Activated CD4-positive, alpha-beta memory T cell treated with anti-CD3 and anti-CD28 coated beads for 36 hours (primary cell): ENCODE results near the gene CCDC92B. TPM values are rescaled to one million over a fixed set of nuclear protein-coding genes. Genes with fewer than 3 reads are reported as not detected.

Experiments
- CTCF ChIA-PET: fragments of 350-600 bp; sonication (Branson Sonifier 250); formaldehyde crosslinking; loops from one replicate; lab custom pipeline; 2021; ENCODE audit warnings: antibody characterized with exemption, inconsistent platforms; lab: Charles Lee
- POLR2A ChIA-PET: fragments of 350-600 bp; sonication (Branson Sonifier 250); formaldehyde crosslinking; loops from one replicate; lab custom pipeline; 2021; ENCODE audit warnings: antibody characterized with exemption; lab: Charles Lee
- DNase-seq: peaks from one replicate; pipeline ENCODE4 v3.0.0-alpha.2; 2020
- H3K27ac Mint-ChIP-seq: one replicate; pipeline ENCODE4 v1.8.0; 2021; ENCODE audit warnings: mixed read lengths
- H3K27me3 Mint-ChIP-seq: one replicate; pipeline ENCODE4 v1.8.0; 2021; ENCODE audit warnings: mixed read lengths
- H3K36me3 Mint-ChIP-seq: one replicate; pipeline ENCODE4 v1.8.0; 2021; ENCODE audit warnings: mixed read lengths
- H3K4me1 Mint-ChIP-seq: one replicate; pipeline ENCODE4 v1.8.0; 2021; ENCODE audit warnings: low read depth, mixed read lengths
- H3K4me3 Mint-ChIP-seq: one replicate; pipeline ENCODE4 v1.8.0; 2021; ENCODE audit warnings: mild to moderate bottlenecking, mixed read lengths
- H3K9me3 Mint-ChIP-seq: one replicate; pipeline ENCODE4 v1.8.0; 2021; ENCODE audit warnings: mixed read lengths
- intact Hi-C: fragments of 100-400 bp; cut with micrococcal nuclease; formaldehyde crosslinking; loops from one replicate; pipeline ENCODE4 v1.15.1; 2023
- total RNA-seq, 2 experiments: library from RNA; stranded (reverse); gene quantifications; one replicate each; pipeline ENCODE4 v1.2.3, GENCODE V29; 2021

The CCDC92B gene
- total RNA-seq, 2 experiments from 2014 or later = 0.10 TPM; not detected in 1

- Mint-ChIP-seq H3K36me3 (peaks cover 16% of the 10 kb centered on the region), H3K27me3 (no peaks in the 10 kb centered on the region), H3K4me3 (no peak overlapping the region), H3K27ac (no peak overlapping the region), H3K4me1 (peaks cover 29% of the 10 kb centered on the region), H3K9me3 (no peaks in the 10 kb centered on the region)
- CTCF ChIA-PET = interaction anchor here (0.8 kb wide), 1 partner anchor 290 kb away, joined by 3 read pairs; no protein-coding TSS in a partner anchor
- POLR2A ChIA-PET = interaction anchor here (0.6 kb wide), 1 partner anchor 63 kb away, joined by 3 read pairs; no protein-coding TSS in a partner anchor
- intact Hi-C loops = no loop called here
- no peak for DNase-seq
Measured at GRCh38 chr17:2705888-2706795, 43.3 kb downstream of the CCDC92B start.

GRCh38 chr17:2705263-2705662, 44.2 kb downstream of the CCDC92B start:
- no peaks in the 10 kb centered on the region for H3K9me3 Mint-ChIP-seq
- H3K27ac Mint-ChIP-seq = no peak overlapping the region
- CTCF ChIA-PET = no interaction called here
- H3K4me3 Mint-ChIP-seq = no peak overlapping the region
- POLR2A ChIA-PET = no interaction called here
- peaks cover 14% of the 10 kb centered on the region for H3K36me3 Mint-ChIP-seq
- peaks cover 24% of the 10 kb centered on the region for H3K4me1 Mint-ChIP-seq
- intact Hi-C loops = no loop called here
- DNase-seq = no peak
- no peaks in the 10 kb centered on the region for H3K27me3 Mint-ChIP-seq

GRCh38 chr17:2704890-2705248, 44.6 kb downstream of the CCDC92B start:
- Mint-ChIP-seq H3K9me3 (no peaks in the 10 kb centered on the region), H3K27ac (no peak overlapping the region), H3K4me3 (no peak overlapping the region), H3K27me3 (no peaks in the 10 kb centered on the region), H3K4me1 (peaks cover 21% of the 10 kb centered on the region), H3K36me3 (peaks cover 13% of the 10 kb centered on the region)
- ChIA-PET POLR2A (no interaction called here), CTCF (no interaction called here)
- intact Hi-C loops = no loop called here
- DNase-seq = no peak

GRCh38 chr17:2704031-2704889, 45.2 kb downstream of the CCDC92B start:
- no peak overlapping the region for H3K27ac Mint-ChIP-seq
- CTCF ChIA-PET = no interaction called here
- intact Hi-C loops = no loop called here

GRCh38 chr17:2703606-2704005, 45.8 kb downstream of the CCDC92B start:
- CTCF ChIA-PET = no interaction called here
- POLR2A ChIA-PET = no interaction called here

More at GRCh38 chr17:2704031-2704889, 45.2 kb downstream of the CCDC92B start:
- POLR2A ChIA-PET = no interaction called here
- Mint-ChIP-seq H3K27me3 (no peaks in the 10 kb centered on the region), H3K36me3 (peaks cover 13% of the 10 kb centered on the region), H3K4me1 (peaks cover 14% of the 10 kb centered on the region), H3K9me3 (no peaks in the 10 kb centered on the region), H3K4me3 (no peak overlapping the region)
- DNase-seq = no peak

GRCh38 chr17:2703181-2703580, 46.3 kb downstream of the CCDC92B start:
- no peaks in the 10 kb centered on the region for H3K27me3 Mint-ChIP-seq
- no peak overlapping the region for H3K27ac Mint-ChIP-seq
- H3K9me3 Mint-ChIP-seq = no peaks in the 10 kb centered on the region
- ChIA-PET POLR2A (no interaction called here), CTCF (no interaction called here)
- intact Hi-C loops = no loop called here
- H3K4me3 Mint-ChIP-seq = no peak overlapping the region
- no peak for DNase-seq
- peaks cover 5% of the 10 kb centered on the region for H3K4me1 Mint-ChIP-seq
- peaks cover 14% of the 10 kb centered on the region for H3K36me3 Mint-ChIP-seq

More at GRCh38 chr17:2703606-2704005, 45.8 kb downstream of the CCDC92B start:
- DNase-seq = no peak
- Mint-ChIP-seq H3K4me3 (no peak overlapping the region), H3K9me3 (no peaks in the 10 kb centered on the region), H3K4me1 (peaks cover 9% of the 10 kb centered on the region), H3K36me3 (peaks cover 13% of the 10 kb centered on the region), H3K27ac (no peak overlapping the region), H3K27me3 (no peaks in the 10 kb centered on the region)
- intact Hi-C loops = no loop called here

GRCh38 chr17:2701996-2702741, 47.3 kb downstream of the CCDC92B start:
- H3K36me3 Mint-ChIP-seq = peaks cover 14% of the 10 kb centered on the region
- DNase-seq = no peak
- intact Hi-C loops = no loop called here
- no peak overlapping the region for H3K27ac Mint-ChIP-seq
- CTCF ChIA-PET = no interaction called here
- peaks cover 4% of the 10 kb centered on the region for H3K4me1 Mint-ChIP-seq
- no peaks in the 10 kb centered on the region for H3K27me3 Mint-ChIP-seq
- H3K4me3 Mint-ChIP-seq = no peak overlapping the region
- POLR2A ChIA-PET = no interaction called here
- no peaks in the 10 kb centered on the region for H3K9me3 Mint-ChIP-seq

GRCh38 chr17:2701161-2701995, 48.1 kb downstream of the CCDC92B start:
- no peaks in the 10 kb centered on the region for H3K27me3 Mint-ChIP-seq
- H3K4me3 Mint-ChIP-seq = no peak overlapping the region
- CTCF ChIA-PET = interaction anchor here (1.1 kb wide), 1 partner anchor 8 kb away, joined by 3 read pairs; no protein-coding TSS in a partner anchor
- H3K4me1 Mint-ChIP-seq = peaks cover 4% of the 10 kb centered on the region
- POLR2A ChIA-PET = no interaction called here
- intact Hi-C loops = no loop called here
- H3K36me3 Mint-ChIP-seq = peaks cover 14% of the 10 kb centered on the region
- no peak overlapping the region for H3K27ac Mint-ChIP-seq
- no peak for DNase-seq
- no peaks in the 10 kb centered on the region for H3K9me3 Mint-ChIP-seq

- intact Hi-C loops = no loop called here
- no peak overlapping the region for H3K27ac Mint-ChIP-seq
- H3K4me3 Mint-ChIP-seq = no peak overlapping the region
- CTCF ChIA-PET = interaction anchor here (1.1 kb wide), 1 partner anchor 9 kb away, joined by 3 read pairs; no protein-coding TSS in a partner anchor
- no peaks in the 10 kb centered on the region for H3K27me3 Mint-ChIP-seq
- H3K36me3 Mint-ChIP-seq = peaks cover 14% of the 10 kb centered on the region
- peaks cover 3% of the 10 kb centered on the region for H3K4me1 Mint-ChIP-seq
- DNase-seq = no peak
- H3K9me3 Mint-ChIP-seq = no peaks in the 10 kb centered on the region
- POLR2A ChIA-PET = no interaction called here
Measured at GRCh38 chr17:2700491-2701141, 48.8 kb downstream of the CCDC92B start.

- no peaks in the 10 kb centered on the region for H3K27me3 Mint-ChIP-seq
- POLR2A ChIA-PET = interaction anchor here (0.7 kb wide), 1 partner anchor 81 kb away, joined by 3 read pairs; no protein-coding TSS in a partner anchor
- no peak for DNase-seq
- H3K36me3 Mint-ChIP-seq = peaks cover 14% of the 10 kb centered on the region
- no peak overlapping the region for H3K27ac Mint-ChIP-seq
- CTCF ChIA-PET = interaction anchor here (1.1 kb wide), 1 partner anchor 10 kb away, joined by 3 read pairs; no protein-coding TSS in a partner anchor
- H3K4me1 Mint-ChIP-seq = no peaks in the 10 kb centered on the region
- H3K4me3 Mint-ChIP-seq = no peak overlapping the region
- intact Hi-C loops = no loop called here
- H3K9me3 Mint-ChIP-seq = no peaks in the 10 kb centered on the region
Measured at GRCh38 chr17:2700030-2700490, 49.4 kb downstream of the CCDC92B start.
